HepG2 (cell line): ENCODE results near the gene SYT7. TPM values are rescaled to one million over a fixed set of nuclear protein-coding genes. Genes with fewer than 3 reads are reported as not detected.

Source experiments
- ATAC-seq: fragments of 200-7000 bp; cut with Tn5 transposase; 3 replicates; pipeline ENCODE4 v1.9.1; 2020; ENCODE audit warnings: mild to moderate bottlenecking, moderate library complexity
- BruUV-seq: library from RNA; stranded (reverse); fragments of 400-500 nt; replicated peaks from 2 replicates; lab custom pipeline; 2021; lab: Mats Ljungman, UMichigan
- CTCF ChIA-PET: fragments of 300-600 bp; formaldehyde crosslinking; extraction: SDS; loops from one replicate; lab custom pipeline; 2021; ENCODE audit warnings: low total read pairs, inconsistent platforms, low intra/inter-chr PET ratio; lab: Yijun Ruan, JAX
- POLR2A ChIA-PET: fragments of 350-600 bp; sonication (Branson Sonifier 250); formaldehyde crosslinking; loops from one replicate; lab custom pipeline; 2020; ENCODE audit warnings: antibody characterized with exemption, inconsistent platforms; lab: Yijun Ruan, JAX
- DNase-seq: peaks from one replicate; pipeline ENCODE4 v3.0.0-alpha.2; 2015; ENCODE audit warnings: low spot score
- FAIRE-seq: peaks from 3 replicates; lab custom pipeline; 2011; peaks lifted over from hg19 to GRCh38; lab: Jason Lieb, UNC
- H2AFZ ChIP-seq: one replicate; pipeline ENCODE4 v1.6.1; 2011; ENCODE audit warnings: low read length, inconsistent platforms
- H3K27ac ChIP-seq: fragments of 300-600 bp; 3 replicates; pipeline ENCODE4 v1.8.0; 2011; ENCODE audit warnings: mixed run types, mild to moderate bottlenecking, mixed read lengths, low read length, inconsistent platforms; ENCODE audit not compliant: insufficient read depth; ENCODE audit errors: extremely low read length
- H3K27me3 ChIP-seq, 2 experiments: fragments of 200-600 bp in 1 of 2; 2 replicates in 1 of 2; 3 replicates in 1 of 2; pipeline versions ENCODE4 v1.6.0 to v1.8.0; 2011; ENCODE audit warnings: low read length in 2 of 2, mild to moderate bottlenecking in 2 of 2, moderate library complexity in 2 of 2, inconsistent platforms in 1 of 2; ENCODE audit not compliant: insufficient read depth in 2 of 2, control insufficient read depth in 1 of 2
- H3K36me3 ChIP-seq, 2 experiments: fragments of 200-600 bp in 1 of 2; replicated peaks in 1 of 2; 2 replicates in 1 of 2; 3 replicates in 1 of 2; pipeline versions ENCODE4 v1.5.1 to v1.8.0; 2011; ENCODE audit warnings: low read length in 2 of 2, inconsistent platforms in 1 of 2; ENCODE audit not compliant: insufficient read depth in 2 of 2, control insufficient read depth in 1 of 2
- H3K4me1 ChIP-seq: 2 replicates; pipeline ENCODE4 v1.5.1; 2012; ENCODE audit warnings: low read length, inconsistent platforms; ENCODE audit not compliant: insufficient read depth
- H3K4me2 ChIP-seq: 2 replicates; pipeline ENCODE4 v1.6.0; 2011; ENCODE audit warnings: low read depth, low read length, inconsistent platforms
- H3K4me3 ChIP-seq, 3 experiments: fragments of 200-600 bp in 1 of 3; sonication (generic), shearing (Covaris generic) in 1 of 3; replicated peaks in 1 of 3; 2 replicates each; pipeline ENCODE4 v1.5.1; 2011 to 2016; ENCODE audit warnings: low read length in 3 of 3, inconsistent platforms in 2 of 3, low read depth in 2 of 3, mild to moderate bottlenecking in 2 of 3, control low read depth in 1 of 3, mixed read lengths in 1 of 3; ENCODE audit not compliant: insufficient read depth in 1 of 3
- H3K79me2 ChIP-seq: one replicate; pipeline ENCODE4 v1.6.1; 2011; ENCODE audit warnings: low read length, inconsistent platforms; ENCODE audit not compliant: insufficient read depth
- H3K9ac ChIP-seq: 2 replicates; pipeline ENCODE4 v1.6.0; 2011; ENCODE audit warnings: mild to moderate bottlenecking, low read depth, low read length, inconsistent platforms; ENCODE audit not compliant: insufficient read depth
- H3K9me3 ChIP-seq: 2 replicates; pipeline ENCODE4 v1.5.1; 2012; ENCODE audit warnings: mild to moderate bottlenecking, low read length
- H4K20me1 ChIP-seq: 2 replicates; pipeline ENCODE4 v1.6.0; 2011; ENCODE audit warnings: inconsistent platforms, mild to moderate bottlenecking, low read length, moderate library complexity; ENCODE audit not compliant: insufficient read depth
- MIXL1 ChIP-seq: IDR thresholded peaks from 2 replicates; pipeline ENCODE4 v1.6.1; 2016
- PRDM10 ChIP-seq: sonication (generic); formaldehyde crosslinking; IDR thresholded peaks from 2 replicates; pipeline ENCODE4 v1.4.0; 2020; ENCODE audit warnings: low read depth, missing genetic modification reagents
- ZFP36 ChIP-seq: fragments of 150-350 bp; IDR thresholded peaks from 2 replicates; pipeline ENCODE4 v1.6.1; 2018; ENCODE audit warnings: borderline replicate concordance, low read length, low read depth; ENCODE audit not compliant: partially characterized antibody
- ZFP90 ChIP-seq: sonication (generic); formaldehyde crosslinking; IDR thresholded peaks from 2 replicates; pipeline ENCODE4 v1.8.0; 2022; ENCODE audit warnings: missing genetic modification reagents, mild to moderate bottlenecking, inconsistent platforms, borderline replicate concordance
- ZNF143 ChIP-seq: sonication (generic); formaldehyde crosslinking; IDR thresholded peaks from 2 replicates; pipeline ENCODE4 v1.4.0; 2020; ENCODE audit warnings: missing genetic modification reagents
- ZNF337 ChIP-seq: sonication (generic); formaldehyde crosslinking; IDR thresholded peaks from 2 replicates; pipeline ENCODE4 v1.5.1; 2020; ENCODE audit warnings: missing genetic modification reagents, low read depth, mild to moderate bottlenecking, borderline replicate concordance
- ZNF563 ChIP-seq: sonication (generic); formaldehyde crosslinking; IDR thresholded peaks from 2 replicates; pipeline ENCODE4 v1.8.0; 2022; ENCODE audit warnings: mild to moderate bottlenecking, moderate library complexity, missing genetic modification reagents
- WGBS: methylation state at CpG from one replicate; pipeline ENCODE4 v1.1.6; 2017; ENCODE audit warnings: low lambda C conversion rate; 5-methylcytosine and 5-hydroxymethylcytosine counted together
- in situ Hi-C: cut with HindIII; loops from 2 replicates; pipeline ENCODE4 v1.10.0; 2017; ENCODE audit warnings: low pct_unique_long_range_greater_than_20kb; ENCODE audit not compliant: extremely low pct_ligation_motif_present
- intact Hi-C: fragments of 100-400 bp; cut with micrococcal nuclease; formaldehyde crosslinking; loops from one replicate; pipeline ENCODE4 v1.10.0; 2022; ENCODE audit not compliant: unreplicated experiment
- polyA plus RNA-seq, 8 experiments: library from polyadenylated mRNA; depleted of rRNA in 3 of 8; stranded (reverse) in 7 of 8; unstranded in 1 of 8; fragments of >200 nt; fragmentation: Illumina TruSeq in 4 of 8; extraction: Trizol in 4 of 8; gene quantifications; 2 replicates each; pipeline versions ENCODE4 v1.2.1 to v1.2.3, GENCODE V29; 2011 to 2016; ENCODE audit warnings: low read depth in 4 of 8, missing spikeins in 1 of 8, mixed read lengths in 1 of 8; ENCODE audit not compliant: insufficient read depth in 1 of 8
- total RNA-seq, 5 experiments: library from RNA; depleted of rRNA; stranded (reverse); fragments of >200 nt; fragmentation: Illumina TruSeq; extraction: Trizol; gene quantifications; 2 replicates each; pipeline ENCODE4 v1.2.3, GENCODE V29; 2016; ENCODE audit warnings: low read depth in 1 of 5
- TF ChIP-seq, protein P1 (sequence below): sonication (generic); formaldehyde crosslinking; IDR thresholded peaks from 2 replicates; pipeline ENCODE4 v1.4.0; 2020; ENCODE audit warnings: mild to moderate bottlenecking, missing genetic modification reagents, borderline replicate concordance

Gene SYT7
- total and polyA plus RNA-seq, 2 of the 13 experiments (the other 11 are each of a cell fraction or from before 2014, with no cell fraction given): 1.4 to 4.4 TPM

DNA sequence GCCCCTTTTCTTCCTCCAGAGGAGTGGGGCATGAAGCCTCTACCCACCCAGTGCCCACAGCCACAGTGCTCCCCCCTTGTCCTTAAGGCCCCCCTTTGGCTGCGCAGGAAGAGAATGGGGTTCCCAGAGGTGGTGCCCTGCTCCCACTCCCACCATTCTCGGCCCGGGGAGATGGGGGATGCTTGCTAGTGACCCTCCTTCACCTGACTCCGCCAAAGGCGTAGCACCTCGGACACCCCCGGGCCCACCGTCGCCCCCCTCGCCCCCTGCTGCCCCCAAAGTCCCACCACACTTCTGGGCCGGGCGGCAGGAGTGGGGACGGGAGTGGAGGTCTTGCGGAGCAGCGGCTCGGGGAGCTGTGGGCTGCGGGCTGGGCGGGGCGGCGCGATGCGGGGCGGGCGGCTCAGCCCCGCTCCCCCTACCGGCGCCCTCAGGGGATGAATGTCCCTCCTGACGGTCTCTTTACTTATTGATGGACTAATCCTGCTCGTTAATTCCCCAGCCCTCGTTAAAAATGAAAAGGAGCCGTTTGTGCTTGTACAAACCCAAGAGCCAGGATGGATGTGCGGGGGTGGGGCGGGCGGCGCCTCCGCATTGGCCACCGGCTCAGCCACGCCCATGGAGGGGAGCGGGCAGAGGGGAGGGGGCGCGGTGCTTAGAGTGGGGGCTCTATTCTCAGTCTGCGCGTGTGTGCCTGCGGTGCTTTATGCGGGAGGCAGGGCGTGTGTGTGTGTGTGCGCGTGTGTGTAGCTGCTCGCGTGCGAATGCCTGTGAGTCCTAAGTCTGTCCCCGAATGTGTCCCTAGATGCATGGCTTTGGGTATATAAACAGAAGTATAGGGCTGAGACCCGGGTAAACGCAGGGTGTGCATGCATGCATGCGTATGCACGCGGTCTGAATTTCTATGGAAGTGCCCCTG, 25.6 kb downstream of the SYT7 start (continued):
- TF ChIP-seq, protein P1, sequence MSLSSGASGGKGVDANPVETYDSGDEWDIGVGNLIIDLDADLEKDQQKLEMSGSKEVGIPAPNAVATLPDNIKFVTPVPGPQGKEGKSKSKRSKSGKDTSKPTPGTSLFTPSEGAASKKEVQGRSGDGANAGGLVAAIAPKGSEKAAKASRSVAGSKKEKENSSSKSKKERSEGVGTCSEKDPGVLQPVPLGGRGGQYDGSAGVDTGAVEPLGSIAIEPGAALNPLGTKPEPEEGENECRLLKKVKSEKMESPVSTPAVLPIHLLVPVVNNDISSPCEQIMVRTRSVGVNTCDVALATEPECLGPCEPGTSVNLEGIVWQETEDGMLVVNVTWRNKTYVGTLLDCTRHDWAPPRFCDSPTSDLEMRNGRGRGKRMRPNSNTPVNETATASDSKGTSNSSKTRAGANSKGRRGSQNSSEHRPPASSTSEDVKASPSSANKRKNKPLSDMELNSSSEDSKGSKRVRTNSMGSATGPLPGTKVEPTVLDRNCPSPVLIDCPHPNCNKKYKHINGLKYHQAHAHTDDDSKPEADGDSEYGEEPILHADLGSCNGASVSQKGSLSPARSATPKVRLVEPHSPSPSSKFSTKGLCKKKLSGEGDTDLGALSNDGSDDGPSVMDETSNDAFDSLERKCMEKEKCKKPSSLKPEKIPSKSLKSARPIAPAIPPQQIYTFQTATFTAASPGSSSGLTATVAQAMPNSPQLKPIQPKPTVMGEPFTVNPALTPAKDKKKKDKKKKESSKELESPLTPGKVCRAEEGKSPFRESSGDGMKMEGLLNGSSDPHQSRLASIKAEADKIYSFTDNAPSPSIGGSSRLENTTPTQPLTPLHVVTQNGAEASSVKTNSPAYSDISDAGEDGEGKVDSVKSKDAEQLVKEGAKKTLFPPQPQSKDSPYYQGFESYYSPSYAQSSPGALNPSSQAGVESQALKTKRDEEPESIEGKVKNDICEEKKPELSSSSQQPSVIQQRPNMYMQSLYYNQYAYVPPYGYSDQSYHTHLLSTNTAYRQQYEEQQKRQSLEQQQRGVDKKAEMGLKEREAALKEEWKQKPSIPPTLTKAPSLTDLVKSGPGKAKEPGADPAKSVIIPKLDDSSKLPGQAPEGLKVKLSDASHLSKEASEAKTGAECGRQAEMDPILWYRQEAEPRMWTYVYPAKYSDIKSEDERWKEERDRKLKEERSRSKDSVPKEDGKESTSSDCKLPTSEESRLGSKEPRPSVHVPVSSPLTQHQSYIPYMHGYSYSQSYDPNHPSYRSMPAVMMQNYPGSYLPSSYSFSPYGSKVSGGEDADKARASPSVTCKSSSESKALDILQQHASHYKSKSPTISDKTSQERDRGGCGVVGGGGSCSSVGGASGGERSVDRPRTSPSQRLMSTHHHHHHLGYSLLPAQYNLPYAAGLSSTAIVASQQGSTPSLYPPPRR (CRISPR knock-in tag): no peak
- TF ChIP-seq MIXL1: no peak
- TF ChIP-seq ZNF143 (CRISPR knock-in tag): no peak
- no peak for TF ChIP-seq ZFP90 (CRISPR knock-in tag)

DNA sequence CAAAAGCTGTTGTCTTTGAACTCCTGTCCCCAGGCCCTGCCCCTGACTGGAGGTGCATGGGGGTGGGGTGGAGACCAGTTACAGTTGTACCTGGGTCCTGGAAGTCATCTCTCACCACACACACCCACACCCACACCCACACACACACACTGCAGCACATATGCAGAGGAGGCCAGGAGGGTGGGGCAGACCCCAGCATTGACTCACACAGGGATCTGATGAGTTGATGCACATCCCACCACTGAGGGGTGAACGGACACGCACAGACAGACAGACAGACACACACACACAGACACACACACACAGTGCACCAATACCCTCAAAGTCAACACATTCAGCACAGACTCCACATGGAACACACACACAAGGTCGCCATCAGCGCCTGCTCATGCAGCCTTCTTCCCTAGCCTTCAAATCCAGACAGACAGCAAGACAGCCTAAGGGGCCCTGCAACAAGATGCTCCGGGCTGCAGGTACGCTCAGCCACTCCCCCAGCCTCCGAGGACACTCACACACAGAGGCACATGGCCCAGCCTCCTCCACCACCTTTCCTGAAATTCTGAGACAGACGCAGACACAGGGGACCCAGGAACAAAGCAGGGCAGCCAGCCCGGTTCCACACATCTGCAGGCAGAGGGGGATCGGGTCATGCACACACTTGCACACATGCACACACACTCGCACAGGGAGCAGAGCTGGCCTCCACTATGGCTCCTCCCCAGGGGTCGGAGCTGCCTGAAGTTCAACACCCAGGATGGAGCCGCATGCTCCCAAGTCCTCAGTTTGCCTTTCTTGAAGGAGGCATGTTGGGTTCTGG, 26.5 kb downstream of the SYT7 start:
- no peaks in the 10 kb centered on the region for H3K9me3 ChIP-seq
- no peaks in the 10 kb centered on the region for H3K79me2 ChIP-seq
- H3K4me3 ChIP-seq: no peak overlapping the region
- CTCF ChIA-PET: no interaction called here
- H3K27me3 ChIP-seq: peaks cover 0 to 1% of the 10 kb centered on the region in 2 experiments; a peak in 1 of 5 replicates
- no peak overlapping the region for H2AFZ ChIP-seq
- no peak overlapping the region for H3K27ac ChIP-seq
- WGBS: 37% methylated on average over 11 of the region's 13 CpGs
- no peak for FAIRE-seq
- in situ Hi-C loops (no loop called here), intact Hi-C loops (no loop called here)
- ATAC-seq: no peak
- H4K20me1 ChIP-seq: no peaks in the 10 kb centered on the region
- no peak for DNase-seq
- no peak overlapping the region for H3K9ac ChIP-seq
- H3K36me3 ChIP-seq: no peaks in the 10 kb centered on the region
- POLR2A ChIA-PET: no interaction called here
- BruUV-seq: no TSS peak
- H3K4me2 ChIP-seq: no peak overlapping the region
- no peaks in the 10 kb centered on the region for H3K4me1 ChIP-seq
- TF ChIP-seq ZNF337 (CRISPR knock-in tag) (no peak), ZFP36 (no peak), ZNF563 (CRISPR knock-in tag) (no peak), PRDM10 (no peak)
